BLaER1 (cell line): ENCODE data around the gene ENTPD1.

Experiments
- H3K27ac ChIP-seq: shearing (Covaris generic); formaldehyde crosslinking; 2 replicates; pipeline ENCODE4 v1.8.1; 2022
- H3K27me3 ChIP-seq: shearing (Covaris generic); formaldehyde crosslinking; 2 replicates; pipeline ENCODE4 v1.8.1; 2022
- H3K36me3 ChIP-seq: shearing (Covaris generic); formaldehyde crosslinking; 2 replicates; pipeline ENCODE4 v1.8.1; 2022
- H3K4me1 ChIP-seq: shearing (Covaris generic); formaldehyde crosslinking; 2 replicates; pipeline ENCODE4 v1.8.1; 2022
- H3K4me2 ChIP-seq: shearing (Covaris generic); formaldehyde crosslinking; 2 replicates; pipeline ENCODE4 v1.8.1; 2022
- H3K4me3 ChIP-seq: shearing (Covaris generic); formaldehyde crosslinking; 2 replicates; pipeline ENCODE4 v1.8.1; 2022
- H3K9ac ChIP-seq: shearing (Covaris generic); formaldehyde crosslinking; 2 replicates; pipeline ENCODE4 v1.8.1; 2022
- H3K9me3 ChIP-seq: shearing (Covaris generic); formaldehyde crosslinking; 2 replicates; pipeline ENCODE4 v1.8.1; 2022
- H4K20me1 ChIP-seq: shearing (Covaris generic); formaldehyde crosslinking; 2 replicates; pipeline ENCODE4 v1.8.1; 2022
- Cebpa-rat ChIP-seq: shearing (Covaris generic); IDR thresholded peaks from 2 replicates; pipeline ENCODE4 v1.8.1; 2022

ENTPD1 gene

DNA sequence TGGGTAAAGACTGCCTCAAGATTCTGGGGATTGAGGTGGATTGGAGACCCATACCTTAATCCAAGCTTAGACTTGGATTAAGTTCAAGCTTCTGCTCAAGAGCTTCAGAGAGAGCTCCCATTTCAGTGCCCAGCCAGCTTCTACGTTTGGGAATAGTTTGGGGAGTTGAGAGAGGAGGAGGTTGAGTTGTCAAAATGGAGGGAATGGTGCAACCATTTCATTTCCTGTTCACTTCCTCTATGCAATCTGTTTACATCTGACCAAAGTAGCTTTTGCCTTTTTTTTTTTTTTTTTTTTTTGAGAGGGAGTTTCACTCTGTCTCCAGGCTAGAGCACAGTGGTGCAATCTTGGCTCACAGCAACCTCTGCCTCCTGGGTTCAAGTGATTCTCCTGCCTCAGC lies 65.8 kb downstream of the ENTPD1 start:
- TF ChIP-seq Cebpa-rat = no peak
- Histone ChIP-seq H3K36me3 (no peaks in the 10 kb centered on the region), H3K4me1 (no peaks in the 10 kb centered on the region), H3K27me3 (no peaks in the 10 kb centered on the region), H3K9me3 (no peaks in the 10 kb centered on the region), H3K27ac (no peak overlapping the region), H3K9ac (no peak overlapping the region), H4K20me1 (no peaks in the 10 kb centered on the region), H3K4me2 (no peak overlapping the region), H3K4me3 (no peak overlapping the region)

DNA sequence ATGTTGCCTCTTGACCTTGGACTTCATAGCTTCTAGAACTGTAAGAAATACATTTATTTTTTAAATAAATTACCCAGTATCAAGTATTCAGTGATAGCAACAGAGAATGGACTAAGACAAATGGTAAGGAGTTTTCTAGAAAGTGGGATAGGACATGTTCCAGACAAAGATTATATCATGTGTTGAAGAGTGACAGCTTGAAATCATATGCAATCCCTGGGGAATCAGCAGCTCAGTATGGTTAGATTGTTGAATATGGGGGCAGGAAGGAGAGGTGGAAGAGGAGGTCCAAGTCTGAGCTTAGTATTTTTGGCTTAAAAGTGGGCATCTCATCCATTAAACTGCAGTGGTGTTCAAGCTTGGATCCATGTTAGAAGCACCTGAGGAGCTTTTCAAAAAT lies 74.1 kb downstream of the ENTPD1 start:
- Histone ChIP-seq H3K4me3 (no peak overlapping the region), H3K36me3 (no peaks in the 10 kb centered on the region), H3K4me1 (no peaks in the 10 kb centered on the region), H3K9me3 (no peaks in the 10 kb centered on the region), H3K27me3 (no peaks in the 10 kb centered on the region), H3K9ac (no peak overlapping the region), H3K4me2 (no peak overlapping the region), H3K27ac (no peak overlapping the region), H4K20me1 (no peaks in the 10 kb centered on the region)
- no peak for TF ChIP-seq Cebpa-rat

DNA sequence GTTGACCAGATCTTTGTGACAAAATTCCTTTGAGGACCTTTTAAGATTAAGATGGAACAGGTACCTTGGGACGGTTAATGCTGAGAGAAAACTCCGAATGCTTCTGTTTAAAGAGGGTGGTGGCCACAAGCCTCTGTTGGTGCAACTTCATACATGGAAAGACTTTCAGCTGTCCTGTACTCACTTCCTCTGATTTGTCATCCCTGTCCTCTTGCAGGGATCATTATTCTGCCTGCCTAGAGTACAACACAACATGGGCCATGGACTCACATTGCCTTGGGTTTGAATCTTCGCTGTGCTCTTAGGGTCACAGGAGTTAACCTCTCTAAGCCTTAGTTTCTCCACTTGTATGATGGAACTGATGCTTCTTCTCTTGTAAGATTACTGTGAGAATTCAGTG lies 75.1 kb downstream of the ENTPD1 start:
- Histone ChIP-seq H3K4me3 (no peak overlapping the region), H3K27me3 (no peaks in the 10 kb centered on the region), H4K20me1 (no peaks in the 10 kb centered on the region), H3K4me1 (no peaks in the 10 kb centered on the region), H3K9me3 (no peaks in the 10 kb centered on the region), H3K36me3 (no peaks in the 10 kb centered on the region), H3K27ac (no peak overlapping the region), H3K4me2 (no peak overlapping the region), H3K9ac (no peak overlapping the region)
- no peak for TF ChIP-seq Cebpa-rat

DNA sequence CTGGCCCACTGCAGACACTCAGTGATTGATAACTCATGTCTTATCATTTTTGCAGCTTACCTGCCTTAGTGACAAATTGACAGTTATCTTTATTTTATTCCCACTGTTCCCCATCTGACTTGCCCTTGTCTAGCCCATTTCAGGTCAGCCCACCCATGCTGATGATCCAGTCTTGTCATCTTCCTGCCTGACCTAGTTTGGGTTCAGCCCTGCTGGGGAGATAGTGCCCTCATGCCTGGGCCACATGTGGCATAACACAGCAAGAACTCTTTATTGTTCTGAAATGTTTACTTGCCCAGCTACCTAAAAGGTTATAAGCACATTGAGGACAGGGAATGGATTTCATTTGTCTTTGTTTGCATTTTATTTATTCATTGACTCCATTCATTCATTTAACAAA lies 75.6 kb downstream of the ENTPD1 start:
- H3K4me1 ChIP-seq = no peaks in the 10 kb centered on the region
- H3K4me2 ChIP-seq = no peak overlapping the region
- H3K27me3 ChIP-seq = no peaks in the 10 kb centered on the region
- no peak overlapping the region for H3K9ac ChIP-seq
- no peak overlapping the region for H3K4me3 ChIP-seq
- no peaks in the 10 kb centered on the region for H3K9me3 ChIP-seq
- H3K36me3 ChIP-seq = no peaks in the 10 kb centered on the region
- H4K20me1 ChIP-seq = no peaks in the 10 kb centered on the region
- H3K27ac ChIP-seq = no peak overlapping the region
- TF ChIP-seq Cebpa-rat = no peak

DNA sequence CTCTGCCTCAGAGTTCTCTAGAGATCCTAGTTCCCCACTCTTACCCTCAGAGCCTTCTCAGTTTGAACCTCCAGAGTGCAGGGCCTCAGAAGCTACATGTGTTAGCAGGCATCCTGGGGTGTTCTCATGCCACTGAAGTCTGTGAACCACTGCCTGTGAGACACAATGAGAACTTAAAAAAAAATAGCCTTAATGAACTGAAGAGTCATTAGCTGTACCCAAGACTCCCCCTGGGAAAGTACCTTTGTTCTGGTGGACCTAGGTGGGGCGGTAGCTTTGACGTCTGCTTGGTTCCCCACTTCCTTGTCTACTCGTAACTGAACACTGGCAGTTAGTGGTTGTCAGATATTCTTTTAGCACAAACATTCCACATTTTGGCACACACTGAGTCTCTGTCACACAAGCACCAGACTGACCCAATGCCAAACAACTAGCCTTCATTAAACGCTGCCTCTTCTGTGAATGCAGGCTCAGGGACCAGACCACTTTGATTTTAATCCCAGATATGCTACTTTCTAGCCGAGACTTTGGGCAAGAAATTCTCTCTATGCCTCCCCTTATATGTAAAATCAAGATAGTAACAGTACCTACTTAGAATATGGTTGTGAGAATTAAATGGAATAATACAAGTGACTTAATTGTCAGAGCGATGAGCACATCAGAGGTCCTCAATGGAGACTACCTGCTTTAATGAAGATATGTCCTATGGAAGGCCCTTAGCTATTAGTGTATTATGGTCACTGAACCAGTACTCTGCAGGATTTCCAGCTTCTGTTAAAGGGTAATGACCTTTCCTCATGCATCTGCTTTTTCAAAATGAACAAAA lies 76.5 kb downstream of the ENTPD1 start:
- Histone ChIP-seq H3K4me3 (no peak overlapping the region), H3K4me2 (no peak overlapping the region), H3K9ac (no peak overlapping the region), H3K4me1 (peaks cover 8% of the 10 kb centered on the region), H3K27me3 (no peaks in the 10 kb centered on the region), H3K36me3 (no peaks in the 10 kb centered on the region), H3K9me3 (no peaks in the 10 kb centered on the region), H4K20me1 (no peaks in the 10 kb centered on the region), H3K27ac (no peak overlapping the region)
- no peak for TF ChIP-seq Cebpa-rat

DNA sequence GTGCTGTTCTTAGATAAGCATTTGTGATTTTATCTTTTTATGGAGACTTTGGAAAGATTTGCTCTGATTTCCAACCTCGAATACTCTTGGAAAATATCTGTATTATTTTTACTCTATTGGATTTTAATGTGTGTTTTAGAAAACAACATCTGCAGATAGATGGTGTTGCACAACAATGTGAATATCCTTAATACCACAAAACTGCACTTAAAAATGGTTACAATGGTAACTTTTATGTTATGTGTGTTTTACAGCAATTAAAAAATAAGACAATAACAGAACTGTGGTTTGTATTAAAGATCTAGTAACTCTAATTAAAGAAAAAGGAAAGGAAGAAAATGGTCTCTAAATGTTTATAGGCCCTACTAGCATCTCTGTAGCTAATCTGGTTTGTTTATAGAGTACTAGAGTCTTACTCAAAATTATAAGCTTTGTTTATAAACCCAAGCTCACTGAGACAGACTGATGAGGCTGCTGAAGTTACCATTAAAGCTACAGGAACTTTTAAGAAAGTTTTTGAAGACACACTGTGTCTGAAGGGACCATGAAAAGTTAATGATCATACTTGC lies 77.2 kb downstream of the ENTPD1 start:
- Histone ChIP-seq H3K9ac (no peak overlapping the region), H3K36me3 (no peaks in the 10 kb centered on the region), H3K27ac (no peak overlapping the region), H3K4me2 (no peak overlapping the region), H3K4me1 (peaks cover 15% of the 10 kb centered on the region), H3K27me3 (no peaks in the 10 kb centered on the region), H3K9me3 (no peaks in the 10 kb centered on the region), H4K20me1 (no peaks in the 10 kb centered on the region), H3K4me3 (no peak overlapping the region)
- TF ChIP-seq Cebpa-rat = no peak

DNA sequence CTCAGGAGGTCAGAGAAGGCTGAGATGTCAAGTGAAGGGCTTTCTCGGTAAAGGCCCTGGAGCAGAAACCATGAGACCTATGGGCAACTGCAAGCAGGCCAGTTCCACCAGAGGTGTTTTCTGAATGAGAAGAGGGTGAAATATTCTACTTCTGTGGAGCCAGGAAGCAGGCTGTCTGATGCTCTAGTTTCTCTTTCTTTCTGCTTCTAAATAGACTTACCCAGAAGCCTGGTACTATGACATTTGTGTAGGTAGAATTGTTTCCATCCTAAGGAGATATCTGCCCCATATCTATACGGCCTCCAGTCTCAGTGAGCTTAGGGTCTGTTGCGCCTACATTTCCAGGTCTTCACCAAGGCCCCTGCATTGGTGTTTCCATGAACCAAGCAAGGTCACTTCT lies 78.4 kb downstream of the ENTPD1 start:
- Histone ChIP-seq H3K4me2 (no peak overlapping the region), H4K20me1 (no peaks in the 10 kb centered on the region), H3K27me3 (no peaks in the 10 kb centered on the region), H3K4me3 (no peak overlapping the region), H3K36me3 (no peaks in the 10 kb centered on the region), H3K9ac (no peak overlapping the region), H3K27ac (no peak overlapping the region), H3K9me3 (no peaks in the 10 kb centered on the region), H3K4me1 (peaks cover 16% of the 10 kb centered on the region)
- no peak for TF ChIP-seq Cebpa-rat

DNA sequence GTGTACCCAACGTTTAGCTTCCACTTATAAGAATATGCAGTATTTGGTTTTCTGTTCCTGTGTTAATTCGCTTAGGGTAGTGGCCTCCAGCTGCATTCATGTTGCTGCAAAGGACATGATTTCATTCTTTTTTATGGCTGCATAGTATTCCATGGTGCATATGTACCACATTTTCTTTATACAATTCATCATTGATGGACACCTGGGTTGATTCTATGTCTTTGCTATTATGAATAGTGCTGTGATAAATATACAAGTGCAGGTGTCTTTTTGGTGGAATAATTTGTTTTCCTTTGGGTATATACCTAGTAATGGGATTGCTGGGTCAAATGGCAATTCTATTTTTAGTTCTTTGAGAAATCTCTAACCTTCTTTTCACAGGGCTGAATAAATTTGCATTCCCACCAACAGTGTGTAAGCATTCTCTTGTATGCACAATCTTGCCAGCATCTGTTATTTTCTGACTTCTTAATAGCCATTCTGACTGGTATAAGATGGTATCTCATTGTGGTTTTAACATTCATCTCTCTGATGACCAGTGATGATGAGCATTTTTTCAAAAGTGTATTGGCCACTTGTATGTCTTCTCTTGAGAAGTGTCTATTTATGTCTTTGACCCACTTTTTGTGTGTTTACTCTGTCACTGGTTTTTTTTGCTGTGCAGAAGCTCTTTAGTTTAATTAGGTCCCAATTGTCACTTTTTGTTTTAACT lies 79.3 kb downstream of the ENTPD1 start:
- Histone ChIP-seq H3K27ac (no peak overlapping the region), H3K4me1 (peaks cover 16% of the 10 kb centered on the region), H3K4me2 (no peak overlapping the region), H3K27me3 (no peaks in the 10 kb centered on the region), H3K36me3 (no peaks in the 10 kb centered on the region), H3K4me3 (no peak overlapping the region), H3K9me3 (no peaks in the 10 kb centered on the region), H4K20me1 (no peaks in the 10 kb centered on the region), H3K9ac (no peak overlapping the region)
- no peak for TF ChIP-seq Cebpa-rat

DNA sequence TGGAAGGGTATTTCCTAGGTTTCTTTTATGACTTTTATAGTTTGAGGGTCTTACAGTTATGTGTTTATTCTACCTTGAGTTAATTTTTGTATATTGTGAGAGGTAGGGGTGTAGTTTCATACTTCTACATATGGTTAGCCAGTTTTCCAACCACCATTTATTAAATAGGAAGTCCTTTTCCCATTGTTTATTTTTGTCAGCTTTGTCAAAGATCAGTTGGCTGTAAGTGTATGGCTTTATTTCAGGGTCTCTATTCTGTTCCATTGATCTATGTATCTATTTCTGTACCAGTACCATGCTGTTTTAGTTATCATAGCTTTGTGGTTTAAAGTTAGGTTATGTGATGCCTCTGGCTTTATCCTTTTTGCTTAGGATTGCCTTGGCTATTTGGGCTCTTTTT lies 79.9 kb downstream of the ENTPD1 start:
- no peak for TF ChIP-seq Cebpa-rat
- Histone ChIP-seq H3K4me1 (peaks cover 16% of the 10 kb centered on the region), H3K9me3 (no peaks in the 10 kb centered on the region), H4K20me1 (no peaks in the 10 kb centered on the region), H3K4me3 (no peak overlapping the region), H3K27ac (no peak overlapping the region), H3K36me3 (no peaks in the 10 kb centered on the region), H3K27me3 (no peaks in the 10 kb centered on the region), H3K9ac (no peak overlapping the region), H3K4me2 (no peak overlapping the region)
